Upper lobe of left lung (tissue), 4 donors: ENCODE results near the gene BBIP1.

ENCODE experiments used
- CTCF ChIP-seq, 6 experiments: fragments of 450-650 bp in 4 of 6; fragments of 200-600 bp in 2 of 6; sonication (generic) in 2 of 6; IDR thresholded peaks; one replicate each; pipeline ENCODE4 v1.5.1; 2016 to 2019; ENCODE audit warnings: antibody characterized with exemption in 6 of 6
- POLR2A ChIP-seq, 4 donors: fragments of 450-650 bp; IDR thresholded peaks; one replicate each; pipeline ENCODE4 v1.5.1; 2016 to 2017; ENCODE audit warnings: antibody characterized with exemption in 4 of 4, mild to moderate bottlenecking in 2 of 4

DNA sequence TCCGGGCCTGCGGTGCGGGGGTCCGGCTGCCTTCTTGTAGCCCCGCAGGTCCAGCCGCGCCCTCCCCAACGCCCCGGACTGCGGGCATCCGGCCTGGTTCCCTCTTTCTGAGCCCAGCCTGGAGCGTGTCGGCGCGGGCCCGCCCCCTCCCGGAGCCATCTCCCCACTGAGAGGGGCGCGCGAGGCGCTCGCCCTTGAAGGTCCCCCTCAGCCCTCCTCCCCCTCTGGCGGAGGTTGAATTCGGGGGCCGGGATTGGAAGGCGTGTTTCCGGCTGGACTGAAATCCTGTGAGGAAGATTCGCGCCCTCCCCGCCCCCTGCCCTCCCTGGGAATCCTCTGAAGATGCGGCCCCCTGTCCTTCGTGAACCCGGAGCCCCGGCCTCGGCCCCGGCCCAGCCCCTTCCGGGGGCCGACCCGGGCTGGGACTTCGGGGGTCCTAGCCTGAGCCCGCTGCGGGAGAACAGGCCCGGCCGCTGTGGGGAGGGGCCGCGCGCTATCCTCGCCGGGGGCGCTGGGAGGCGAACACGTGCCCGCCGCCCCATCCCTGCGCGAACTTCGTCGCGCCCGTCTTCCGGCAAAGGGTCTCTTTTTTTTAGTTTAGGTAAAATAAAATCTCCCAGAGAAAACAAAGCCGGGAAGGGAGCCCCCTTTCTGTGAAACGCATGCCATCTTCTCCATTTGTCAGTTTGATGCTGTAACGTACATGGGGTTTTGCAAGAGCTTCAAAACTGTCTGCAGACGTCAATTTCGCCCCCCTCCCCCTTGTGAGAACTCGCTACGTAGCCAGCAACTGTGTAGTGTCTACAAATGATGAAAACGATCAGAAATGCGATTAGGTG is 46.6 kb downstream of the BBIP1 start:
- TF ChIP-seq POLR2A (IDR thresholded peaks at IDR 0.05): peak in 2 of 4 donors; percentile 13 to 56
- TF ChIP-seq CTCF (IDR thresholded peaks at IDR 0.05): no peak
